ENCODE results near the gene TFEB. TPM values are rescaled to one million over a fixed set of nuclear protein-coding genes. Genes with fewer than 3 reads are reported as not detected.
A peak's percentile ranks its signal among the peaks of the same experiment; 100 is the strongest.

The TFEB gene
- total and polyA plus RNA-seq, 2 donors from 2014 or later, result 50.7 to 51.0 TPM

DNA sequence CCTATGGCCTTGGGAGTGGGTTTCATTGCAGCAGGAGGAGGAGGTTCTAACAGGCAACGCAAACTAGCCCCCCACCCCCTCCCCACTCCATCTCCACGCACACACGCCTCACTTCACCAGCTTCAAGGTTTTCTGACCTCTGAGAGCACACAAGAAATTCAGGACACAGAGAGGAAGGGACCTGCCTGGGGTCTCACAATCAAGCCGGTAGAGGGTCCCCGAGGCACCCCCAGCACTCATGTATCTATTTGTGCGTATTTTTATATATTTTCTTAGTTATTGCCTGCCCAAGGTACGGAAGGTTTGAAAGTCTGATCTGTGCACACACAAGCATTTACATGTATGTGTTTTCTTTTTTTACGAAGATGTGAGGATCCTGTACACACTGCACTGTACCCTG, 80.2 kb downstream of the TFEB start:
- Histone ChIP-seq H3K27me3 (ENCODE audit: control insufficient read depth, insufficient read depth, low read length) (peaks cover 3% of the 10 kb centered on the region), H3K9me3 (ENCODE audit: control insufficient read depth in 2 of 3, insufficient read depth in 1 of 3, low read length in 3 of 3) (no peaks in the 10 kb centered on the region), H3K4me3 (ENCODE audit: low read length in 3 of 3) (no peak overlapping the region), H3K27ac (ENCODE audit: low read depth in 2 of 2, low read length in 2 of 2) (no peak overlapping the region), H3K36me3 (ENCODE audit: control insufficient read depth in 2 of 3, insufficient read depth in 3 of 3, low read length in 3 of 3) (no peaks in the 10 kb centered on the region), H3K9ac (ENCODE audit: low read length in 3 of 3) (no peak overlapping the region), H3K4me1 (ENCODE audit: control insufficient read depth in 2 of 3, insufficient read depth in 2 of 3, low read depth in 1 of 3, low read length in 3 of 3) (no peaks in the 10 kb centered on the region)
- TF ChIP-seq, protein P1, sequence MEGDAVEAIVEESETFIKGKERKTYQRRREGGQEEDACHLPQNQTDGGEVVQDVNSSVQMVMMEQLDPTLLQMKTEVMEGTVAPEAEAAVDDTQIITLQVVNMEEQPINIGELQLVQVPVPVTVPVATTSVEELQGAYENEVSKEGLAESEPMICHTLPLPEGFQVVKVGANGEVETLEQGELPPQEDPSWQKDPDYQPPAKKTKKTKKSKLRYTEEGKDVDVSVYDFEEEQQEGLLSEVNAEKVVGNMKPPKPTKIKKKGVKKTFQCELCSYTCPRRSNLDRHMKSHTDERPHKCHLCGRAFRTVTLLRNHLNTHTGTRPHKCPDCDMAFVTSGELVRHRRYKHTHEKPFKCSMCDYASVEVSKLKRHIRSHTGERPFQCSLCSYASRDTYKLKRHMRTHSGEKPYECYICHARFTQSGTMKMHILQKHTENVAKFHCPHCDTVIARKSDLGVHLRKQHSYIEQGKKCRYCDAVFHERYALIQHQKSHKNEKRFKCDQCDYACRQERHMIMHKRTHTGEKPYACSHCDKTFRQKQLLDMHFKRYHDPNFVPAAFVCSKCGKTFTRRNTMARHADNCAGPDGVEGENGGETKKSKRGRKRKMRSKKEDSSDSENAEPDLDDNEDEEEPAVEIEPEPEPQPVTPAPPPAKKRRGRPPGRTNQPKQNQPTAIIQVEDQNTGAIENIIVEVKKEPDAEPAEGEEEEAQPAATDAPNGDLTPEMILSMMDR (IDR thresholded peaks at IDR 0.05; ENCODE audit: borderline replicate concordance, extremely low read depth, insufficient read depth), result no peak
- FAIRE-seq, result no peak
- intact Hi-C loops (cut with DNase I), result no loop called here
- no peak for DNase-seq

DNA sequence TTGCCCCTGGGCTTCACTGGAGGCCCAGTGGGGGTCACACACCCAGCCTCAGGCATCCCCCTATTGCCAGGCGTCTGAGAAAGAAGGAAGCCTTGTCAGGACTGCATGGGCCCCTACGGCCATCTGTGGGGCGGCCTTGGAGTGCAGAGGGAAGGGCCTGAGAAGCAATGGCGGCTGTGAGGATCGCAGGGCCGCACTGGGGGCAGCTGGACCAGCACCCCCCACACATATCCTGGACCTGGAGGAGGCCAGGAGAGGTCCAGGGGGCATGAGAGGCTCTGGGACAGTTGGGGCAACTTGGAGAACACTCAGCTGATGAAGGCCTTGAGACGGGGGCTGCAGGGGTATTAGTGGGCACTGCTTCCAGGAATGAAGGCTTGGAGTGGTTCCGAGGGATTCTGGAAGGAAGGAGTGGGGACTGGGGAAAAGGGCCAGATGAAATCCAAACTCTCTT, 80.7 kb downstream of the TFEB start:
- no peaks in the 10 kb centered on the region for H3K4me1 ChIP-seq (ENCODE audit: control insufficient read depth in 2 of 3, insufficient read depth in 2 of 3, low read depth in 1 of 3, low read length in 3 of 3)
- H3K9ac ChIP-seq (ENCODE audit: low read length in 3 of 3), result no peak overlapping the region
- DNase-seq (peak in 2 of 5 donors; percentile 49 to 60), FAIRE-seq (no peak)
- peaks cover 3% of the 10 kb centered on the region for H3K27me3 ChIP-seq (ENCODE audit: control insufficient read depth, insufficient read depth, low read length)
- no peak overlapping the region for H3K27ac ChIP-seq (ENCODE audit: low read depth in 2 of 2, low read length in 2 of 2)
- TF ChIP-seq, protein P1 (IDR thresholded peaks at IDR 0.05; ENCODE audit: borderline replicate concordance, extremely low read depth, insufficient read depth), result no peak
- intact Hi-C loops (cut with DNase I), result no loop called here
- no peak overlapping the region for H3K4me3 ChIP-seq (ENCODE audit: low read length in 3 of 3)
- H3K36me3 ChIP-seq (ENCODE audit: control insufficient read depth in 2 of 3, insufficient read depth in 3 of 3, low read length in 3 of 3), result no peaks in the 10 kb centered on the region
- H3K9me3 ChIP-seq (ENCODE audit: control insufficient read depth in 2 of 3, insufficient read depth in 1 of 3, low read length in 3 of 3), result no peaks in the 10 kb centered on the region

DNA sequence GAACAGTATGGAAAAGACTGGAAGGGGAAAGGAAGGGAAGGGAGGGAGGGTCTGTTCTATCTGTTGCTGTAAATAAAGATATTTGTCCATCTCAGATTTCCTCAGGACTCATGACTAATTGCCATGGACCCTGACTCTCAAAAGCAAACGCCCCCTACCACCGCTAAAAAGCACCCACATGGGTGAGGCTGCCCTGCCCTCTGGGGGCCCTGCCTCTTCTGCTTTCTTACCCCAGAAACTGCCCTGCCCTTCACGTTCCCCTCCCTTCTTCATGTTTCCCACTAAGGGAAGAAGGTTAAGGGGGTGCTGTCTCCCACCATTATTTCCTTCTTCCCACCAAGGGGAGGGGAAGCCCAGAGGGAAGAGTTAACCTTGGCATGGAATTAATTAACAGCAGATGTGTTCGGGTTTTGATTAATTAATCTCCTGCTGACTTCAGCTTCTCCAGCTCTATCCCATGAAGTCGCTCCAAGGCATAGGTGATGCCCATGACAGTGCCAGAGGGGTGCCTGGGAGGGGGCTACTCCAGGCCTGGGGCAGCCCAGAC, 81.2 kb downstream of the TFEB start:
- no peak for DNase-seq
- H3K4me1 ChIP-seq (ENCODE audit: control insufficient read depth in 2 of 3, insufficient read depth in 2 of 3, low read depth in 1 of 3, low read length in 3 of 3), result no peaks in the 10 kb centered on the region
- no peaks in the 10 kb centered on the region for H3K9me3 ChIP-seq (ENCODE audit: control insufficient read depth in 2 of 3, insufficient read depth in 1 of 3, low read length in 3 of 3)
- intact Hi-C loops (cut with DNase I), result no loop called here
- peaks cover 3% of the 10 kb centered on the region for H3K27me3 ChIP-seq (ENCODE audit: control insufficient read depth, insufficient read depth, low read length)
- TF ChIP-seq, protein P1 (IDR thresholded peaks at IDR 0.05; ENCODE audit: borderline replicate concordance, extremely low read depth, insufficient read depth), result no peak
- H3K4me3 ChIP-seq (ENCODE audit: low read length in 3 of 3), result no peak overlapping the region
- no peak overlapping the region for H3K27ac ChIP-seq (ENCODE audit: low read depth in 2 of 2, low read length in 2 of 2)
- no peak overlapping the region for H3K9ac ChIP-seq (ENCODE audit: low read length in 3 of 3)
- FAIRE-seq, result no peak
- no peaks in the 10 kb centered on the region for H3K36me3 ChIP-seq (ENCODE audit: control insufficient read depth in 2 of 3, insufficient read depth in 3 of 3, low read length in 3 of 3)

DNA sequence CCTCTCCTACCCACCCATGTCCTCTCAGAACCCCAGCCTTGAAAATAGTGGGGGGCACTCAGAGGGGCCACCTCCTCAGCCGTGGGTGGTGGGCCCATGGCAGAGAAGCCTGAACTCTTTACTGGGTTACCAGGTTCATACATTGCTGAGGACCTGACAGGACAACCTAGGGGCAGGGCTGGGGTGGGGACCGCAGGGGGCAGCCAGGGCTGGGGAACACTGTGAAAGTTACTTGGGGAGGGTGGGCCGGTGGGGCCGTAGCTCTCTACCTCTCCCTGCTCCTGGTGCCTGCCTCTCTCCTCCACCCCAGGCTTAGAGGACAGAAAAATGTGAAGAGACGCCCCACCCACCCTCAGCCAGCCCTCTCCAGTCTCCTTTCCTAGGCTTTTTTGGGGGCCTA, 81.7 kb downstream of the TFEB start:
- FAIRE-seq, result no peak
- Histone ChIP-seq H3K9ac (ENCODE audit: low read length in 3 of 3) (no peak overlapping the region), H3K36me3 (ENCODE audit: control insufficient read depth in 2 of 3, insufficient read depth in 3 of 3, low read length in 3 of 3) (no peaks in the 10 kb centered on the region), H3K4me1 (ENCODE audit: control insufficient read depth in 2 of 3, insufficient read depth in 2 of 3, low read depth in 1 of 3, low read length in 3 of 3) (no peaks in the 10 kb centered on the region), H3K27ac (ENCODE audit: low read depth in 2 of 2, low read length in 2 of 2) (no peak overlapping the region), H3K4me3 (ENCODE audit: low read length in 3 of 3) (no peak overlapping the region), H3K27me3 (ENCODE audit: control insufficient read depth, insufficient read depth, low read length) (no peaks in the 10 kb centered on the region), H3K9me3 (ENCODE audit: control insufficient read depth in 2 of 3, insufficient read depth in 1 of 3, low read length in 3 of 3) (no peaks in the 10 kb centered on the region)
- intact Hi-C loops (cut with DNase I), result no loop called here
- TF ChIP-seq, protein P1 (IDR thresholded peaks at IDR 0.05; ENCODE audit: borderline replicate concordance, extremely low read depth, insufficient read depth), result no peak
- DNase-seq, result peak in 2 of 5 donors; percentile 35 to 43
